ENCODE data around the gene PPIF. TPM values are rescaled to one million over a fixed set of nuclear protein-coding genes. Genes with fewer than 3 reads are reported as not detected.

Gene PPIF
- 42.3 and 53.5 TPM in 2 replicates for total RNA-seq (2014; rRNA removed; shearing (Covaris generic); ENCODE audit: low replicate concordance)

- peak within 1 kb of the TSS; percentile 85 for H3K4me3 ChIP-seq
- peak; percentile 92 for DNase-seq
- peaks cover 45% of the 10 kb centered on the region for H3K36me3 ChIP-seq
- H3K27me3 ChIP-seq: no peaks in the 10 kb centered on the region
- H3K9me3 ChIP-seq: no peaks in the 10 kb centered on the region
These were observed at the start of gene PPIF for GRCh38 chr10:79347226-79347893. Gene PPIF, plus strand, starts transcription at chr10:79347469. Its CDS starts 80 bp downstream, at chr10:79347549.

GRCh38 chr10:79298403-79299244, 48.6 kb upstream of the PPIF start:
- peaks cover 86% of the 10 kb centered on the region for H3K36me3 ChIP-seq
- H3K27me3 ChIP-seq: no peaks in the 10 kb centered on the region
- peak; percentile 97 for DNase-seq
- no peaks in the 10 kb centered on the region for H3K9me3 ChIP-seq
- H3K4me3 ChIP-seq: no peak overlapping the region

- Histone ChIP-seq H3K4me3 (no peak overlapping the region), H3K36me3 (peaks cover 86% of the 10 kb centered on the region), H3K27me3 (no peaks in the 10 kb centered on the region), H3K9me3 (no peaks in the 10 kb centered on the region)
- DNase-seq: peak; percentile 98
These were observed 47.6 kb upstream of the PPIF start for GRCh38 chr10:79299397-79300241.

GRCh38 chr10:79300711-79301110, 46.6 kb upstream of the PPIF start:
- Histone ChIP-seq H3K9me3 (no peaks in the 10 kb centered on the region), H3K27me3 (no peaks in the 10 kb centered on the region), H3K4me3 (no peak overlapping the region), H3K36me3 (peaks cover 87% of the 10 kb centered on the region)
- DNase-seq: no peak

GRCh38 chr10:79301754-79302530, 45.3 kb upstream of the PPIF start:
- H3K36me3 ChIP-seq: peaks cover 89% of the 10 kb centered on the region
- no peaks in the 10 kb centered on the region for H3K27me3 ChIP-seq
- no peak for DNase-seq
- no peaks in the 10 kb centered on the region for H3K9me3 ChIP-seq
- H3K4me3 ChIP-seq: no peak overlapping the region

GRCh38 chr10:79303631-79304478, 43.4 kb upstream of the PPIF start:
- Histone ChIP-seq H3K4me3 (no peak overlapping the region), H3K27me3 (no peaks in the 10 kb centered on the region), H3K9me3 (no peaks in the 10 kb centered on the region), H3K36me3 (peaks cover 89% of the 10 kb centered on the region)
- no peak for DNase-seq

GRCh38 chr10:79304479-79305087, 42.7 kb upstream of the PPIF start:
- Histone ChIP-seq H3K9me3 (no peaks in the 10 kb centered on the region), H3K36me3 (peaks cover 90% of the 10 kb centered on the region), H3K4me3 (no peak overlapping the region), H3K27me3 (no peaks in the 10 kb centered on the region)
- DNase-seq: no peak

GRCh38 chr10:79305515-79305914, 41.8 kb upstream of the PPIF start:
- no peaks in the 10 kb centered on the region for H3K27me3 ChIP-seq
- H3K4me3 ChIP-seq: no peak overlapping the region
- DNase-seq: no peak
- H3K9me3 ChIP-seq: no peaks in the 10 kb centered on the region
- H3K36me3 ChIP-seq: peaks cover 93% of the 10 kb centered on the region

- Histone ChIP-seq H3K36me3 (peaks cover 93% of the 10 kb centered on the region), H3K4me3 (no peak overlapping the region), H3K27me3 (no peaks in the 10 kb centered on the region), H3K9me3 (no peaks in the 10 kb centered on the region)
- DNase-seq: no peak
These were observed 41.3 kb upstream of the PPIF start for GRCh38 chr10:79305988-79306387.

GRCh38 chr10:79306644-79307220, 40.5 kb upstream of the PPIF start:
- Histone ChIP-seq H3K27me3 (no peaks in the 10 kb centered on the region), H3K9me3 (no peaks in the 10 kb centered on the region), H3K4me3 (no peak overlapping the region), H3K36me3 (peaks cover 91% of the 10 kb centered on the region)
- DNase-seq: no peak

GRCh38 chr10:79308016-79308415, 39.3 kb upstream of the PPIF start:
- H3K36me3 ChIP-seq: peaks cover 94% of the 10 kb centered on the region
- DNase-seq: no peak

GRCh38 chr10:79308969-79309665, 38.2 kb upstream of the PPIF start:
- no peak for DNase-seq
- Histone ChIP-seq H3K27me3 (no peaks in the 10 kb centered on the region), H3K36me3 (peaks cover 96% of the 10 kb centered on the region), H3K9me3 (no peaks in the 10 kb centered on the region), H3K4me3 (no peak overlapping the region)

More at GRCh38 chr10:79308016-79308415, 39.3 kb upstream of the PPIF start:
- no peaks in the 10 kb centered on the region for H3K9me3 ChIP-seq
- no peak overlapping the region for H3K4me3 ChIP-seq
- H3K27me3 ChIP-seq: no peaks in the 10 kb centered on the region

GRCh38 chr10:79310200-79310865, 36.9 kb upstream of the PPIF start:
- no peak for DNase-seq
- no peak overlapping the region for H3K4me3 ChIP-seq
- H3K36me3 ChIP-seq: peaks cover 95% of the 10 kb centered on the region
- no peaks in the 10 kb centered on the region for H3K9me3 ChIP-seq
- H3K27me3 ChIP-seq: no peaks in the 10 kb centered on the region
